ACHN (cell line): ENCODE data around the gene SSTR3.
A peak's percentile ranks its signal among the peaks of the same experiment; 100 is the strongest.

Experiments
- DNase-seq: peaks from one replicate; pipeline ENCODE4 v3.0.0-alpha.2; 2015
- in situ Hi-C: cut with HindIII; loops from 2 replicates; pipeline ENCODE4 v1.10.0; 2017; ENCODE audit warnings: low sequenced_read_pairs, low pct_ligation_motif_present, low pct_unique_long_range_greater_than_20kb

The SSTR3 gene

DNA sequence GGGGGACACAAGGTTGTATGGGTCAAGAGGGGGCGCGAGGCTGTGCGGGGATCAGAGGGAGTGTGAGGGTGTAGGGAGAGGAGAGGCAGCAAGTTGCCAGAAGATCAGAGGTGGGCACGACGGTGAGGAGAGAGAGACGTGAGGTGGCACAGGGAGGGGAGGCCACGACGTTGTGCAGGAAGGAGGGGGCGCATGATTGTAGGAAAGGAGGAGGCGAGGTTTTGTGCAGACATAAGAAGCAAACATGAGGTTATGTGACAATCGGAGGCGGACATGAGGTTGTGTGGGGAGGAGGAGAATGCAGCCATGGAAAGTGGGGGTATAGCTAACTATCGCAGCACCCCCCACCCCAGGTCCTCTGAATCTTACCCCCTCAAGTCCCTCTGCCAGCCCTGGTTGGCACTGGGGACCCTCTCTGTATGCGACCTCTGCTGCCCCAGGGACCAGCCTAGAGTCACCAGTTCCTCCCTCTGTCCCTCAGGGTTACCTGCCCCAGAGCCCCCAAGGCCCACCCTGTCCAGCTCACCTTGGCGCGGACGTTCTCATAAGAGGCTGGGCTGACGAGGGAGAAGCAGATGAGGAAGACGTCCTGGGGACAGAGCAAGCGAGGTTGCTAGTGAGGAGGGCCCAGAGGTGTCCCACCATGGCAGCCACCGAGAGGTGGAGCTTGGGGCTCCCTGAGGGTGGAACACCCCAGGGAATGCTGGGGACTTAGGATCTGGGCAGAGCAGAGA lies 19.3 kb upstream of the SSTR3 start:
- no peak for DNase-seq
- in situ Hi-C loops: no loop called here

GRCh38 chr22:37230673-37231405 lies 18.6 kb upstream of the SSTR3 start:
- no peak for DNase-seq
- in situ Hi-C loops: no loop called here

- in situ Hi-C loops: no loop called here
- DNase-seq: no peak
These were observed 17.8 kb upstream of the SSTR3 start for GRCh38 chr22:37229805-37230672.

GRCh38 chr22:37229012-37229804 lies 16.9 kb upstream of the SSTR3 start:
- peak; percentile 82 for DNase-seq
- in situ Hi-C loops: no loop called here

DNA sequence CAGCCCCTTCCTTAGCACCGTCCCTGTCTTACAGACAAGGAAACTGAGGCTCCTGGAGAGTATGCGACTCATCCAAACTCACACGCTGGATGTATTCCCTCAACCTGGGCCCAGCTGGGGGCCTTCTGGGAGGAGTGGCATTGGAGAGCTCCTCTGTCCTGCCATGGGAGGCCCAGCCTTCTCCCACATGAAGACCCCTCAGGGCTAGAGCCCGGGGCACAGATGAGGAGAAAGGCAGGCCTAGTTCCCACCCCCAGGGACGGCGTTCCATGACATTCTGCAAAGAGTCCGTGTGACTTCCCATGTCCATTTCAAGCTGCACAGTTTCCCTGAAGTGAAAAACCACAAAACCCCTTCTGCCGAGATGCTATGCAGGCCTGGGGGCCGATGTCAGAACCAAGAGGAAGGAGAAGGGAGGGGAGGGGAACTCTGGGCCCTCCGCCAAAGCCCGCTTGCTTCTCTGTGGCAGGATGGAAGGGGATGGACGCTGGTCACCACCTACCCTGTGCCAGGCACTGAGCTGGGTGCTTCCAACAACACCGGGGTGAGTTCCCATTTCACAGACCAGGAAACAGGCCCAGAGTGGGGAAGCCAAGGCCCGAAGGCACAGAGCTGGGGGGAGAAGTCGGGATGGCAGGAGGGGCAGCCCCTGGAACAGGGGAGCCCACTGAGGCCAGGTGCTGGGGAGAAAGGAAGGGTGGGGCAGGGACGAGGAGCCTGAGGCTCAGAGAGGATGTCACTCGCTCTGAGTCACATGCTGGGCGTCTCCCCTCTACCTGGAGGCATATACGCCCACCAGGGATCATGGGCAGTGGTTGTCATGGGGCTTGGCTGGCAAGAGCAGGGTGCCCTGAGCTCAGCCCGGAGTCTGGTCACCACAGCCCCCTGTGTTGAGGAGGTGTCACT lies 16.1 kb upstream of the SSTR3 start:
- in situ Hi-C loops: no loop called here
- no peak for DNase-seq

DNA sequence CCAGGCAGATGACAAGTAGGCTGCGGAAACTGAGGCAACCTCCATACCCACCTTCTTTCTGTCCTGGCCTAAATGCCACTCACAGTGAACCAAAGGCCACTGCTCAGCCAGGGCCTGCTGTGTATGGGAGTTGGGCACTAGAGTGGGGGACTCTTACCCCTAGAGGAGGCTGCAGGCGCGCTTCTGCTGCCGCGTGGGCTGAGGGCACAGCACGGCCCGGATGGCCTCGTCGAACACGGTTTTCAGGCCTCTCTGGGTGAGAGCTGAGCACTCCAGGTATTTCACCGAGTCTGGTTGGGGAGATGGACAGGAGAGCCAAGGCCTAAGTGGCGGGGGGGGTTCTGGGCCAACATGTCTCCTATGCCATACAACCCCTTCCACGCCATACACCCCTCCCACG lies 14.2 kb upstream of the SSTR3 start:
- no peak for DNase-seq
- in situ Hi-C loops: no loop called here

DNA sequence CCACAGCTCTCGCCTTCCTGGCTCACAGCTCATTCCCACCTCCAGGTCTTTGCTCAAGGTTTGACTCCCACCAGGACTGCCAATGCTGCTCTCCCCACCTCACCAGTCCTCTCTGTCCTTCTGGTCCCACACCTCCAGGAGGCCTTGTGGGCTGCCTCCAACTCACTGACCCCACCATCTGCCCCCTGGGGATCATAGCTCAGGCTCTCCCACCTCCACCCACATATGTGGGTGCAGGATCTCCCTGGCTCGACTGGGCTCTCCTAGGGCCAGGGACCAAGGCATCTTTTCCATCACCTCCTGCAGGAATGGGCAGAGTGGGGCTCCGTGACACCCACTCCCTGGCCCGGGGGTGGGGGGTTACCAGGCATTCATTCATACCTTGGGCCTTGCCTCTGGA lies 13.8 kb upstream of the SSTR3 start:
- DNase-seq: no peak
- in situ Hi-C loops: no loop called here

- in situ Hi-C loops: no loop called here
These were observed 13.2 kb upstream of the SSTR3 start for GRCh38 chr22:37225481-37225880.

GRCh38 chr22:37224757-37225420 lies 12.6 kb upstream of the SSTR3 start:
- no peak for DNase-seq
- in situ Hi-C loops: no loop called here

More at GRCh38 chr22:37225481-37225880, 13.2 kb upstream of the SSTR3 start:
- DNase-seq: peak; percentile 6

DNA sequence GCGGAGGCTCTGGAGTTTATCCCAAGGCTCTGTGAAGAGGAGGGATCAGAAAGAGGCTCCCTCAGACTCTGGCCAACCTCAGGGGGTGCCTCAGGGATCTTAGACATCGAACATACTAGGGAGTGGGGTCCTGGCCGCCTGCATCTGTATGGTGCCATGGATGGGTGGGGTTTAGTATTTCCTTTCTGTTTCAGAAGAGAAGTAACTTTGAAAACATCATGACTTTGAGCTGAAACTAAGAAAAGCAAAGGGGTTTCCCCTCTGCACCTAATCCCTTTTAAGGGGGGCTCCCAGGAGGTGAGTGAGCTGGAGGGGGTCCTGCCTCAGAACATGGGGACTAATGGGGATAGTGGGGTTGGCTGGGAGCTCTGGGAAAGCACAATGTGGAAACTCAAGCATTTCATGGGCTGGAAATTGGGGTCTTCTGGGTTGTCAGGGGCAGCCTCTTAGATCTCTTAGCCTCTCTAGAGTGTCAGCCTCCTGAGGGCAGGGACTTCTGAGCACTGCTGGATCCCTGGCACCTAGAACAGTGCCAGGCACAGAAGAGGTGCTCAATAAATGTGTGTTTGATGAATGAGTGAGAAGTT lies 11.8 kb upstream of the SSTR3 start:
- in situ Hi-C loops: no loop called here
- no peak for DNase-seq

DNA sequence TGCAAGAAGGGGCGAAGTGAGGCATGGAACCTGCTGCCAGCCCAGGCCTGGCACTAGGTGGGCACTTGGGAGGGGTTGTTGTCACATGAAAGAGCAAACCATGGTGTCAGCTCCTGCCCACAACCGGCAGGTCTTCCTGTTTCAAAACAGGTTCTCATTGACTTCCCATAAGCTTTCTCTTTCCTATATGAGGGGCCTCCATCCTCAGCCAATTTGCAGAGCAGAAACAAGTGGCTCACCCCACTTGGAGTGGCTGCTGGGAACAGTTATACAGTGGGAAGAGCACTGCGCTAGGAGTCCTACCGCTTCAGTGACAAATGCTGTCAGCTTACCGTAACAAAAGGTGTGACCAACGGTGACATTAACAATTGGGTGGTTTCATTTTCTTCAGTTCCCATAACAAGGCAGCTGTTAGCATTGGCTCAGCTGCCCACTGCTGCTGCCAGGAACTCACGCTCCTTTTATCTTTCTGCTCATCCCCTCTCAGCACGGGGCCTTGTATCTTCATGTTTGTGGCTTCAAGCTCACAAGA lies 10.2 kb upstream of the SSTR3 start:
- no peak for DNase-seq
- in situ Hi-C loops: no loop called here

DNA sequence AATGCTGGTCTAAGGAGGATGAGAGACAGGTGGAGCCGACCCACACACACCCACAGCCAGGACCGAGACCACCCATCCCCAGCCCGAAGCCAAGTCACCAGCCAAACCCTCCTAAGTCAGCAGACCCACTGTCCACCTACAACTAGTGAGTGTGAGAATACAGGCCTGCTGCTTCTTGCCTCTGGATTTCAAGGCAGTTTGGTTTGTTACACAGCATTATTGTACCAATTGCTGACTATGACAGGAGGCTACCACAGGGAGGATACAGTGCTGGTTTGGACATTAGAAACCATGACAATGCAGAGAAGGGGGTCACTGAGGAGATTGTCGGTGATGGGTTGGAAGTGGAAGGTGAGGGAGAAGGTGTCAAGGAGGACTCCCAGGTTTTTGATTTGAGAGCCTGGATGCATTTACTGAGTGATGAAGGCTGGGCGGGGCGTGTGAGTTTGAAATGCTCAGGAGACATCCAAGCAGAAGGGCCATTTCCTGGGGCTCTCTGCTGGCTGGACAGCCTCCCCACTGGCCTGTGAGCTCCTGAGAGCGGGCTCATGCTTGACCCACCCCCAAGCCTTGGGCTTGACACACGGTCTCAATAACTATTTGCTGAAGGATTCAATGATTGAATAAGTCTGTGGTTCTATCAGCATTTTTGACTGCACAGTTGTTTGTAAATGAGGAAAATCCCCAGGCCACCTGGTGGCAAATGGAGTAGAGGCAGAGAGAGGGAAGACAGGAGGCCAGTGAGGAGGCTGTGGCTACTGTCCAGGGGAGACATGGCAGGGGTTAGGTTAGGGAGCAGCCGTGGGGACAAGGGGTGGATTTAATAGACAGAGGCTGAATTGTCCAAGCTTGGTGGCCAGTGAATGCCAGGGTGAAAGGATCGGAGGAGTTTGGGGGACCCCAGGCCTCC lies 9.4 kb upstream of the SSTR3 start:
- DNase-seq: no peak
- in situ Hi-C loops: no loop called here

GRCh38 chr22:37220543-37220981 lies 8.3 kb upstream of the SSTR3 start:
- DNase-seq: no peak

GRCh38 chr22:37219533-37219932 lies 7.3 kb upstream of the SSTR3 start:
- in situ Hi-C loops: no loop called here
- DNase-seq: no peak

More at GRCh38 chr22:37220543-37220981, 8.3 kb upstream of the SSTR3 start:
- in situ Hi-C loops: no loop called here

DNA sequence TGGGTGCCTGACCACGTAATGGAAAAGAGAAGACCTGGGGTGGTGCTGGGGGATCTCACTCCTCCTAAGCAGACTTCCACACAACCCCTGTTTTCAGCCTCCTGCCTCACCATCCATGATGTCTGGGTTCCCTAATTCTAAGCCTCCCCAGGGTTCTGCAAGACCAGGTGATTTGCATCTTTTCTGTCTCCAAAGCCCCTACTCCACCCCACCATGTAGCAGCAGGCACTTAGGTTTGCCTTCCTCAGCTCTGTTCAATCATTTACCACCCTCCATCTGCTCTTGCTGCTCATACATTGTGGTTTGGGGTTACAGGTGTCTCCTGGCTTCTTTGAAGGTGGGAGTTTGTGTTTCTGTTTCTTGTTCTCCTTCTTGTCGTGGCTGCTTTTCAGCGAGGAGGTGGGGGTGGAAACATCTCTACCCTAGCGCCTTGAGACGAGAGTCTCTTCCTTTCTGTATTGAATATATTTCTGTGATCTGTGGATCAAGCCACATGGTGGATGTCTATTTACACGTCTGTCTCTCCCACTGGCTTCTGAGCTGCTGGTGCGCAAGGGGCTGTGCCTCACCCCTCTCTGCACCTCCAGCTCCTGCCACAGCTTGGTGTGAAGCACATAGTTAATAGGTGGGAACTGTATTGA lies 6.6 kb upstream of the SSTR3 start:
- in situ Hi-C loops: no loop called here

More for the DNA sequence above, 6.6 kb upstream of the SSTR3 start:
- DNase-seq: no peak
